ENCODE measurements around the gene KAZN. TPM values are rescaled to one million over a fixed set of nuclear protein-coding genes. Genes with fewer than 3 reads are reported as not detected.
A peak's percentile ranks its signal among the peaks of the same experiment; 100 is the strongest.

The KAZN gene
- total and polyA plus RNA-seq, 2 of the 8 experiments (the other 6 are each of a cell fraction or from before 2014, with no cell fraction given): 3.7 to 11.8 TPM

GRCh38 chr1:14674030-14674429, 75.5 kb downstream of the KAZN start:
- H4K91ac ChIP-seq (replicated peaks; ENCODE audit: insufficient read length, low read length): no peak overlapping the region
- TF ChIP-seq SP4 (IDR thresholded peaks at IDR 0.05; ENCODE audit: low read length) (no peak), ATF3 (IDR thresholded peaks at IDR 0.05; ENCODE audit: insufficient read depth, low read depth, low read length) (no peak), RNF2 (IDR thresholded peaks at IDR 0.05; ENCODE audit: borderline replicate concordance, low read depth, low read length, missing control alignments, poor library complexity, severe bottlenecking) (no peak), POLR2A (IDR thresholded peaks at IDR 0.05; ENCODE audit: control extremely low read depth in 1 of 2, low read depth in 2 of 2, low read length in 2 of 2) (no peak), SUZ12 (IDR thresholded peaks at IDR 0.05; ENCODE audit: low read length) (no peak), TCF12 (IDR thresholded peaks at IDR 0.05; ENCODE audit: low read depth, low read length) (no peak), CHD1 (IDR thresholded peaks at IDR 0.05; ENCODE audit: low read depth, low read length) (no peak), NANOG (IDR thresholded peaks at IDR 0.05; ENCODE audit: insufficient read depth, low read depth, low read length, poor library complexity, severe bottlenecking) (no peak), TAF1 (IDR thresholded peaks at IDR 0.05; ENCODE audit: low read depth, low read length) (no peak), KDM4A (IDR thresholded peaks at IDR 0.05; ENCODE audit: low read depth, low read length, severe bottlenecking) (no peak), NRF1 (IDR thresholded peaks at IDR 0.05; ENCODE audit: low read depth, low read length) (no peak), GABPA (IDR thresholded peaks at IDR 0.05; ENCODE audit: borderline replicate concordance, insufficient read depth, low read length) (no peak)
- TF ChIP-seq, protein P1, sequence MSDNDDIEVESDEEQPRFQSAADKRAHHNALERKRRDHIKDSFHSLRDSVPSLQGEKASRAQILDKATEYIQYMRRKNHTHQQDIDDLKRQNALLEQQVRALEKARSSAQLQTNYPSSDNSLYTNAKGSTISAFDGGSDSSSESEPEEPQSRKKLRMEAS (IDR thresholded peaks at IDR 0.05): no peak

More at GRCh38 chr1:14674030-14674429, 75.5 kb downstream of the KAZN start:
- no peak overlapping the region for H3K23ac ChIP-seq (ENCODE audit: insufficient read length)
- ChIA-PET CTCF (ENCODE audit: partially characterized antibody) (interaction anchor here (0.7 to 2.0 kb wide), 4 partner anchors 15 to 364 kb away, joined by 3 to 4 read pairs (median 4); no protein-coding TSS in a partner anchor), POLR2A (ENCODE audit: partially characterized antibody) (no interaction called here)
- peaks cover 5 to 7% of the 10 kb centered on the region in 2 experiments; a peak in 3 of 4 replicates for H3K9me3 ChIP-seq (ENCODE audit: insufficient read depth in 2 of 2, low read depth in 1 of 2, low read length in 1 of 2)
- WGBS, 2 experiments (ENCODE audit: extremely low coverage in 1 of 2, insufficient coverage in 1 of 2, insufficient read length in 1 of 2, insufficient replicate concordance in 2 of 2, low coverage in 1 of 2, low lambda C conversion rate in 2 of 2, missing lambda C conversion rate in 1 of 2): 70% methylated on average over 1 of the region's 1 CpG; no CpG with 5 or more reads in 1 of the 2 experiments
- H2BK12ac ChIP-seq (ENCODE audit: low read depth, low read length): peak overlapping the region; percentile 50; the same call in 1 of the 2 replicates
- no peak overlapping the region for H3K4me2 ChIP-seq (ENCODE audit: insufficient read depth in 1 of 2, low read depth in 2 of 2, low read length in 2 of 2)
- no peak overlapping the region for H4K5ac ChIP-seq (ENCODE audit: insufficient read length, low read depth, low read length)
- H3K27me3 ChIP-seq (replicated peaks in 1 of 4; ENCODE audit: control insufficient read depth in 3 of 4, extremely low read depth in 1 of 4, insufficient read depth in 3 of 4, low read length in 3 of 4): no peaks in the 10 kb centered on the region; a peak in 1 of 7 replicates
- H3K79me1 ChIP-seq (ENCODE audit: low read depth, low read length): no peaks in the 10 kb centered on the region; the same call in 1 of the 2 replicates
- no peak overlapping the region for H3K56ac ChIP-seq (replicated peaks; ENCODE audit: insufficient read length, low read depth, low read length)
- no peak overlapping the region for H3K4me3 ChIP-seq (ENCODE audit: extremely low read depth in 1 of 4, insufficient read depth in 2 of 4, low read depth in 3 of 4, low read length in 4 of 4)
- no peak overlapping the region for H3K9ac ChIP-seq (replicated peaks in 1 of 4; ENCODE audit: extremely low read depth in 1 of 4, low read depth in 3 of 4, low read length in 3 of 4)
- H3K4ac ChIP-seq (replicated peaks; ENCODE audit: insufficient read length, low read depth, low read length): no peak overlapping the region
- DNase-seq (ENCODE audit: low read depth in 1 of 2, low spot score in 2 of 2) (no peak), FAIRE-seq (no peak)
- no peak overlapping the region for H3K18ac ChIP-seq (ENCODE audit: extremely low read depth, low read length)
- H3K14ac ChIP-seq (ENCODE audit: insufficient read length): no peak overlapping the region
- no peak overlapping the region for H2AK5ac ChIP-seq (ENCODE audit: low read depth, low read length)
- no peak overlapping the region for H2BK5ac ChIP-seq (ENCODE audit: low read depth, low read length)
- no peaks in the 10 kb centered on the region for H3K23me2 ChIP-seq (ENCODE audit: low read depth, low read length)
- H2BK120ac ChIP-seq (replicated peaks; ENCODE audit: low read depth, low read length): no peak overlapping the region
- no peak overlapping the region for H4K8ac ChIP-seq (ENCODE audit: extremely low read depth, insufficient read depth, low read length)
- H2AFZ ChIP-seq (ENCODE audit: low read length): no peak overlapping the region
- H3K36me3 ChIP-seq (ENCODE audit: control insufficient read depth in 2 of 4, insufficient read depth in 4 of 4, low read length in 3 of 4): no peaks in the 10 kb centered on the region
- no peak overlapping the region for H3K27ac ChIP-seq (ENCODE audit: low read depth, low read length)
- no peaks in the 10 kb centered on the region for H4K20me1 ChIP-seq (replicated peaks in 1 of 2; ENCODE audit: control insufficient read depth in 1 of 2, insufficient read depth in 2 of 2, low read length in 2 of 2)
- H3K4me1 ChIP-seq (replicated peaks in 1 of 4; ENCODE audit: control insufficient read depth in 3 of 4, insufficient read depth in 4 of 4, low read length in 3 of 4): peaks cover 0 to 6% (median 2%) of the 10 kb centered on the region in 4 experiments; a peak in 2 of 7 replicates
- no peaks in the 10 kb centered on the region; a peak in 1 of 4 replicates for H3K79me2 ChIP-seq (ENCODE audit: control insufficient read depth in 1 of 2, insufficient read depth in 2 of 2, low read length in 2 of 2)
- no peak overlapping the region for H2BK20ac ChIP-seq (ENCODE audit: low read length)
- 0 out of 2 replicates have a peak overlapping the region, but pooled peaks have one; percentile 29 for H2BK15ac ChIP-seq (ENCODE audit: low read length)
